Activated naive CD4-positive, alpha-beta T cell treated with anti-CD3 and anti-CD28 coated beads for 36 hours (primary cell): ENCODE measurements around the gene MUC3A. TPM values are rescaled to one million over a fixed set of nuclear protein-coding genes. Genes with fewer than 3 reads are reported as not detected.
"Not testable (repeated sequence)": the region's sequence is repeated elsewhere in the genome, so short reads cannot be mapped to it uniquely, and the experiment has no call there.

Source experiments
- CTCF ChIA-PET: fragments of 350-600 bp; sonication (Branson Sonifier 250); formaldehyde crosslinking; loops from one replicate; lab custom pipeline; 2021; ENCODE audit warnings: antibody characterized with exemption; lab: Charles Lee
- DNase-seq: peaks from one replicate; pipeline ENCODE4 v3.0.0-alpha.2; 2020
- H3K27ac Mint-ChIP-seq: one replicate; pipeline ENCODE4 v1.8.0; 2021; ENCODE audit warnings: mild to moderate bottlenecking, mixed read lengths
- H3K27me3 Mint-ChIP-seq: one replicate; pipeline ENCODE4 v1.8.0; 2021; ENCODE audit warnings: low read depth, mixed read lengths
- H3K36me3 Mint-ChIP-seq: one replicate; pipeline ENCODE4 v1.8.0; 2021; ENCODE audit warnings: low read depth, mixed read lengths
- H3K4me1 Mint-ChIP-seq: one replicate; pipeline ENCODE4 v1.8.0; 2021; ENCODE audit warnings: low read depth, mixed read lengths
- H3K4me3 Mint-ChIP-seq: one replicate; pipeline ENCODE4 v1.8.0; 2021; ENCODE audit warnings: mild to moderate bottlenecking, moderate library complexity, mixed read lengths
- H3K9me3 Mint-ChIP-seq: one replicate; pipeline ENCODE4 v1.8.0; 2021; ENCODE audit warnings: mixed read lengths
- intact Hi-C: fragments of 100-400 bp; cut with micrococcal nuclease; formaldehyde crosslinking; loops from one replicate; pipeline ENCODE4 v1.15.1; 2023
- total RNA-seq, 2 experiments: library from RNA; stranded (reverse); gene quantifications; one replicate each; pipeline ENCODE4 v1.2.3, GENCODE V29; 2021

The MUC3A gene
- total RNA-seq, 2 experiments from 2014 or later, result not detected

DNA sequence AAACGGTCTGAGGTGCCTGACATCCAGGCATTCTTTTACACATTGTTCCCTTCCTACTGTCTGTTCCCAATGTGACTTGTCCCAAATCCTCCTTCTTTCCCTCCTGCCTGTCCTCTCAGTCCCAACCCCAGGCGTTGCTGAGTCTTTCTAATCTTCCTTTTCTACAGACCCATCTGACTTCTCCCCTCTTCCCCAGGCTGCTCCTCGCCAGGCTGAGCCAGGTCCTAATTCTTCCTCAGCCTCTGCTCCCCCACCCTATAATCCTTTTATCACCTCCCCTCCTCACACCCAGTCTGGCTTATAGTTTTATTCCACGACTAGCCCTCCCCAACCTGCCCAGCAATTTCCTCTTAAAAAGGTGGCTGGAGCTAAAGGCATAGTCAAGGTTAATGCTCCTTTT, 25.7 kb upstream of the MUC3A start:
- H3K36me3 Mint-ChIP-seq, DNase-seq, intact Hi-C loops, CTCF ChIA-PET, H3K27me3 Mint-ChIP-seq, H3K27ac Mint-ChIP-seq, H3K4me1 Mint-ChIP-seq, H3K9me3 Mint-ChIP-seq, H3K4me3 Mint-ChIP-seq: not testable (repeated sequence)

DNA sequence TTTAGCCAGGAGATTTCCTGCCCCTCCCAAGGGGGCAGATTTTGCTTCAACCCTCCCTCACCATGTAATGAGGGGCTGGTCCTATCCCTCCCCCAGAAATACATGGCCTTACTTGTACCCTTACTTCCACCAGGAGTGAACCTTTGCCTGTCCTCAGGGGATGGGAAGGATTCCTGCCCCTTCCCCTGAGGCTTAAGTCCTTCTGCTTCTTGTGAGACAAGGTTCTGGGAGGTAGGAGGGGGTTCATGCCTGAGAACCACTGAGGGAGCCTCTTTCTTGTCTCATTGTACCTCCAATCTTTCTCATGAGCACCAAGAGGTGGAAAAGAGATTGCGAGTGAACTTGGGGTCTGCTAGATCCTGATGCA, 19.5 kb upstream of the MUC3A start:
- Mint-ChIP-seq H3K4me3 (no peak overlapping the region), H3K27me3 (peaks cover 2% of the 10 kb centered on the region), H3K4me1 (no peaks in the 10 kb centered on the region), H3K27ac (no peak overlapping the region), H3K9me3 (peaks cover 5% of the 10 kb centered on the region), H3K36me3 (no peaks in the 10 kb centered on the region)
- intact Hi-C loops, result no loop called here
- DNase-seq, result no peak
- CTCF ChIA-PET, result no interaction called here

- no peaks in the 10 kb centered on the region for H3K36me3 Mint-ChIP-seq
- H3K9me3 Mint-ChIP-seq, result peaks cover 5% of the 10 kb centered on the region
- H3K4me3 Mint-ChIP-seq, result no peak overlapping the region
- intact Hi-C loops, result no loop called here
- H3K27ac Mint-ChIP-seq, result no peak overlapping the region
- CTCF ChIA-PET, result no interaction called here
- H3K4me1 Mint-ChIP-seq, result no peaks in the 10 kb centered on the region
- no peak for DNase-seq
- H3K27me3 Mint-ChIP-seq, result peaks cover 4% of the 10 kb centered on the region
Observed at GRCh38 chr7:100933734-100934133, 15.6 kb upstream of the MUC3A start.

- H3K27me3 Mint-ChIP-seq, H3K36me3 Mint-ChIP-seq, H3K4me1 Mint-ChIP-seq, intact Hi-C loops, H3K27ac Mint-ChIP-seq, CTCF ChIA-PET, DNase-seq, H3K4me3 Mint-ChIP-seq: not testable (repeated sequence)
- H3K9me3 Mint-ChIP-seq, result peaks cover 11% of the 10 kb centered on the region
Observed at GRCh38 chr7:100935381-100935780, 14.0 kb upstream of the MUC3A start.

DNA sequence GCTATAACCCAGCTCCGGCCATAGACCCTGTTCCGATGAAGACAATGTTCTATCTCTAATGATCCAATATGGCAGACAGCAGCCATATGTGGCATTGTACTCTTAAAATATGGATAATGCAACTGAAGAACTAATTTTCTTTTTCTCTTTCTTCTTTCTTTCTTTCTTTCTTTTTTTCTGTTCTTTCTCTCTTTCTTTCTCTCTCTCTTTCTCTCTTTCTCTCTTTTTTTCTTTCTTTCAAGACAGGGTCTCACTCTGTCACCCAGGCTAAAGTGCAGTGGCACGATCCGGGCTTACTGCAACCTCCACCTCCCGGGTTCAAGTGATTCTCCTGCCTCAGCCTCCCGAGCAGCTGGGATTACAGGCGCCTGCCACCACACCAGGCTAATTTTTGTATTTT, 13.2 kb upstream of the MUC3A start:
- H3K4me3 Mint-ChIP-seq, DNase-seq, H3K27ac Mint-ChIP-seq, CTCF ChIA-PET, H3K36me3 Mint-ChIP-seq, H3K4me1 Mint-ChIP-seq, H3K27me3 Mint-ChIP-seq, intact Hi-C loops: not testable (repeated sequence)
- H3K9me3 Mint-ChIP-seq, result peaks cover 11% of the 10 kb centered on the region

DNA sequence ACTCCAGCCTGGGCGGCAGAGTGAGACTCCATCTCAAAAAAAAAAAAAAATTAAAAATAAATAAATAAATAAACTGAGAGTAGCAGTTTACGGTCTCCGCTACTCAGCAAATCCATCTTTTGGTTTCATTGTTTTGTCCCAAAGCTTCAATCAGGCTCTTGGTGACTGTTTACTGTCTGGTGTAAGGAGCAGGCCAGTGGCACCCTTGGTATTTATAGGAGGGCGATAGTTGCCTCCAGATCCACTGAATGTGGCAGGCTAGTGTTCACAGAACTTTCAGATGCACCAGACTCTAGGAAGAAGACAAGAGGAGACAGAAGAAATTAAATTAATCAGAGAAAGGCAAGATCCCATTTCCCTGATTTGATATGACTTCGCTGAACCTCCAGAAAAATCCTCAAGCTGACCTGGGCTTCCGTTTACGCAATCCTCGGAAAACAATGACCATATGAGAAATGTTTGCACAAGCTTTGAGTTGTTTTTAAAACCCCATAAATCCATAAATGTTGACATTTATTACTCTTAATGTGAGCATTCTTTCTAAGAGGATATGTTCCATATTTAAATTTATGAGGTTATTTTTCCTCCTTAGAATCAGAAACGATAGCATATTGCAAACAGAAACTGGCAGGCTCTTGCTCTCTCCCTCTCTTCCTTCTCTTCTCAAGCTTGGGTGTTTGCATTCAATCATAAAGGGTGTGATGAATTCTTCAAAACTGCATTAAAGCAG, 7.1 kb upstream of the MUC3A start:
- Mint-ChIP-seq H3K9me3 (peaks cover 7% of the 10 kb centered on the region), H3K4me3 (no peak overlapping the region), H3K4me1 (no peaks in the 10 kb centered on the region), H3K36me3 (no peaks in the 10 kb centered on the region), H3K27me3 (peaks cover 11% of the 10 kb centered on the region), H3K27ac (no peak overlapping the region)
- intact Hi-C loops, result no loop called here
- no peak for DNase-seq
- CTCF ChIA-PET, result no interaction called here

DNA sequence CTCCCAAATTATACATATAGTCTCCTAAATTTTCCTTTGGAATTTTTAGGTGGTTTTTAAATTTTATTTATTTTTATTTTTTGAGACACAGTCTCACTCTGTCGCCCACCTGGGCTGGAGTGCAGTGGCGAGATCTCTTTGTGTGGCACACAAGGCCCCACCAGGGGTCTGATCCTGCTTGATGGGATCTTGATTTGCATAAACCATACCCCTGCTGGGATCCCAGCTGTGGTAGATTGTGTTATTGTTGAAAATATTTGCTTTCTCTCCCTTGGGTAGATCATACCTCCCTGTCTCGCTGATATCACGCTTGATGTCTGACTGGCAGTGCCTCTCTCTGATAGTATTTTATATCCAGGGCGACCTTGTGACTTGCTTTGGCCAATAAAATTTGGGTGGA, 5.6 kb upstream of the MUC3A start:
- Mint-ChIP-seq H3K36me3 (no peaks in the 10 kb centered on the region), H3K4me1 (no peaks in the 10 kb centered on the region), H3K9me3 (peaks cover 7% of the 10 kb centered on the region), H3K27me3 (peaks cover 9% of the 10 kb centered on the region), H3K27ac (no peak overlapping the region), H3K4me3 (no peak overlapping the region)
- CTCF ChIA-PET, result no interaction called here
- no peak for DNase-seq
- intact Hi-C loops, result no loop called here

DNA sequence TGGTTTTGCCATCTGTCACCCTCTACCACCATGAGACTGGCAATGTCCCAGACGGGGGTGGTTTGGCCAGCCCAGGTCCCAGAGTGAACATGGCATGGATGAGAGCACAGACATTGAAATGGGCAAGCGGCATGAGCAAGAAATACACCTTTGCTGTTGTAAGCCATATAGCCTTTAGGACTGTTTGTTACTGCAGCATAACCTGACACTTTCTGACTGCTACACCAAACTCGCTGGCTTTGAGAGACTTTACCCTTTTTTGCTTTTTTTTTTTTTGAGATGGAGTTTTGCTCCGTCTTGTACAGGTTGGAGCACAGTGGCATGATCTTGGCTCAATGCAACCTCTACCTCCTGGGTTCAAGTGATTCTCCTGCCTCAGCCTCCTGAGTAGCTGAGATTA, 5.2 kb upstream of the MUC3A start:
- intact Hi-C loops, result no loop called here
- H3K9me3 Mint-ChIP-seq, result peaks cover 7% of the 10 kb centered on the region
- DNase-seq, result no peak
- H3K36me3 Mint-ChIP-seq, result no peaks in the 10 kb centered on the region
- CTCF ChIA-PET, result no interaction called here
- no peak overlapping the region for H3K4me3 Mint-ChIP-seq
- no peak overlapping the region for H3K27ac Mint-ChIP-seq
- peaks cover 11% of the 10 kb centered on the region for H3K27me3 Mint-ChIP-seq
- H3K4me1 Mint-ChIP-seq, result no peaks in the 10 kb centered on the region

- no peaks in the 10 kb centered on the region for H3K4me1 Mint-ChIP-seq
- peaks cover 1% of the 10 kb centered on the region for H3K9me3 Mint-ChIP-seq
- intact Hi-C loops, result no loop called here
- no peaks in the 10 kb centered on the region for H3K36me3 Mint-ChIP-seq
- peaks cover 21% of the 10 kb centered on the region for H3K27me3 Mint-ChIP-seq
- no peak overlapping the region for H3K27ac Mint-ChIP-seq
- no peak for DNase-seq
- CTCF ChIA-PET, result no interaction called here
- no peak overlapping the region for H3K4me3 Mint-ChIP-seq
Observed at GRCh38 chr7:100946111-100946510, 3.2 kb upstream of the MUC3A start.

GRCh38 chr7:100946766-100947365, 2.5 kb upstream of the MUC3A start:
- no peak overlapping the region for H3K27ac Mint-ChIP-seq
- no peak overlapping the region for H3K4me3 Mint-ChIP-seq
- H3K9me3 Mint-ChIP-seq, result peaks cover 1% of the 10 kb centered on the region
- intact Hi-C loops, result no loop called here
- H3K27me3 Mint-ChIP-seq, result peaks cover 21% of the 10 kb centered on the region
- H3K36me3 Mint-ChIP-seq, result no peaks in the 10 kb centered on the region
- DNase-seq, result no peak
- CTCF ChIA-PET, result no interaction called here
- no peaks in the 10 kb centered on the region for H3K4me1 Mint-ChIP-seq

DNA sequence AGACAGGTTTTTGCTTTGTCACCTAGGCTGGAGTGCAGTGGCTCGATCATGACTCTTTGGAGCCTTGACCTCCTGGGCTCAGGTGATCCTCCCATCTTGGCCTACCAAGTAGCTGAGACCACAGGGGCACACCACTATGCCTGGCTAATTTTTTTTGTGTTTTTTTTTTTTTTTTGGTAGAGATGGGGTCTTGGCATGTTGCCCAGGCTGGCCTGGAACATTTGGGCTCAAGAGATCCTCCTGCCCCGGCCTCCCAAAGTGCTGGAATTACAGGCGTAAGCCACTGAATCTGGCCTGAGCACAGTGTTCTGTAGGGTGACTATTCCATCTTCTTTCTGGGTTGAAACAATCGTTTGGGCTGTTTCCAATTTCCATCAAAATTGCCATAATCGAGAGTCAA, 1.5 kb upstream of the MUC3A start:
- peaks cover 21% of the 10 kb centered on the region for H3K27me3 Mint-ChIP-seq
- intact Hi-C loops, result no loop called here
- H3K36me3 Mint-ChIP-seq, result no peaks in the 10 kb centered on the region
- CTCF ChIA-PET, result no interaction called here
- H3K4me3 Mint-ChIP-seq, result no peak overlapping the region
- no peak overlapping the region for H3K27ac Mint-ChIP-seq
- no peaks in the 10 kb centered on the region for H3K4me1 Mint-ChIP-seq
- peaks cover 1% of the 10 kb centered on the region for H3K9me3 Mint-ChIP-seq
- no peak for DNase-seq

DNA sequence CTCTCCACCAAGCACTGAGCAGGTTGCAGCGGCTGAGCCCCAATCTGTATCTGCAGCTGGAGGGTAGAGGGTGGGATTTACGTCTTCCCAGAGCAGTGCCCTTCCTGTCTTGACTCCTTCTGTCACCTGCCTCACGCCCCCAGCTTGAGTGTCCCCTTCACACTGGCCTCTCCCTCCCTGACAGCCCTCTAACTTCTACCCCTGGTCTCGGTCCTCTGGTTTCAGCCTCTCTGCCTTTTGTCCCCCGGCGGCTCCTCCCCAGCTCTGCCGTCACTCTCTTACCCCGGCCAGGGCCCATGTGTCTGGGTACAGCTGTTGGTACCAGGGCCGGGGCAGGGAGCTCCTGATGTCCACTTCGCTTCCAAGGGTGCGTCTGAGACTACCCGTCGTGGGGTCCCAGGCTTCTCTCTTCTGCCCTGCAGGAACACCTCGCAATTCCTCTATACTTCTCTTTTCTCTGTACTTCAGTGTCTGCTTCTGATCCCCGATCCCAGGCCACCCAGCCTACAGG, 654 bp downstream of the MUC3A start:
- H3K9me3 Mint-ChIP-seq, result no peaks in the 10 kb centered on the region
- no peaks in the 10 kb centered on the region for H3K4me1 Mint-ChIP-seq
- peaks cover 15% of the 10 kb centered on the region for H3K27me3 Mint-ChIP-seq
- no peak for DNase-seq
- H3K27ac Mint-ChIP-seq, result no peak overlapping the region
- H3K4me3 Mint-ChIP-seq, result no peak overlapping the region
- intact Hi-C loops, result no loop called here
- CTCF ChIA-PET, result interaction anchor here (0.8 kb wide), 1 partner anchor 22 kb away, joined by 3 read pairs; no protein-coding TSS in a partner anchor
- no peaks in the 10 kb centered on the region for H3K36me3 Mint-ChIP-seq

GRCh38 chr7:100951172-100951571, 1.8 kb downstream of the MUC3A start:
- CTCF ChIA-PET, result no interaction called here
- H3K36me3 Mint-ChIP-seq, result no peaks in the 10 kb centered on the region
- no peaks in the 10 kb centered on the region for H3K9me3 Mint-ChIP-seq
- H3K27ac Mint-ChIP-seq, result no peak overlapping the region
- intact Hi-C loops, result no loop called here
- no peaks in the 10 kb centered on the region for H3K4me1 Mint-ChIP-seq
- no peak overlapping the region for H3K4me3 Mint-ChIP-seq
- peaks cover 12% of the 10 kb centered on the region for H3K27me3 Mint-ChIP-seq
- DNase-seq, result no peak
